GM19328 (cell line): ENCODE measurements around the gene TPST2.

Experiments
- ATAC-seq: cut with Tn5 transposase; IDR thresholded peaks from one replicate; pipeline ENCODE4 v1.9.1; 2021; ENCODE audit warnings: mild to moderate bottlenecking, moderate library complexity; ENCODE audit not compliant: unreplicated experiment

Gene TPST2

DNA sequence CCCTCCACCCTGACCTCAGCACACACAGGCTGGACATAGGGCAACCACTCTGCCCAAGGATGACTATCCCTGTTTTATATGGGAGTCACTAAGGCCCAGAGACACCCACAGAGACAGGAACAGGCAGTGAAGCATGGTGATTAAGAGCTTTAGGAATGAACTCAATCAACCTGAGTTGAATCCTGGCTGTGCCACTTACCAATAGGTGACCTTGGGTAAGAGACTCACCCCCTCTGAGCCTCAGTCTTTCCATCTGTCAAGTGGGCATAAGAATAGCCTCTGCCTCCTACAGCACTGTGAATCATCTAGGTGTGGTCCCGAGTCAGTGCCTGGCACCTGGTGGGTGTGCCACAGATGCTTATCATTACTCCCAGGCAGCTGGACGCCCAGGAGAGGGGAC, 21.1 kb upstream of the TPST2 start:
- no peak for ATAC-seq

DNA sequence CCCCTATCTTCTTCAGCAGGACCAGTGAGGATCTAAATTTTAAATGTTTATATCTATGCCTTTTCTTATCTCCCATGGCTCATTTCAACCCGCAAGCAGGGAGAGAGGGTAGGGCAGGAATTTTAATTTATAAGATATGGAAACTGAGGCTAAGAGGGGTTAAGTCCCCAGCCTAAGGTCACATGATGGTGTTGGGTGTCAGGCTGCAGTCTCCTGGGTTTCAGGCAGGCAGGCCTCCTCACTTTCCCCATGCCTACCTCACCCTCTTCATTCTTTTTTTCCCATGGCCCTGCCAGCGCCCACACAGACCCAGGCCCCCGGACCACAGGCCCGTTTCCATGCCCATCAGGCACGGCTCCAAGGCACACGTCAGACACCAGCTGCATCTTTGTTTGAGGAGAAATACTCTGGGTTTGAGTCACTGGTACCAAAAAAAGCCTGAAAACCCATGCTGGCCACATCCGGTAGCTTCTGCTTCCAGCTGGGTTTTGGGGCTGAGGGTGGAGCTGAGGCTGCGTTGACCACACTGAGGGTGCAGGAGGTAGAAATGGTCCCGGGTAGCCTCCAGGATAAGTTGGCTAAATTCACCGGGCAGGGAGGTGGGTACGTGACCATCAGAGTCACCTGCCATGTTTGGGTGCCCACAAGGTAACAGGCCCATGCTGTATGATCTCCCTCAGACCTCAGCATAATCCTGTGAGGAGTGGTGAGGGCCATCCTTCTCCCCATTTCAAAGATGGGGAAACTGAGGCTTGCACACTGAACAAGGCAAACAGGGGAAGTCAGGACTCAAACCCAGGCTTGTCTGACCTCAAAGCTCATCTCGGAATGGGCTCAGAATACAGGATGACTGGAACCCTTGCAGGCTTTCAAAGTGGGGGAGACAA, 20.4 kb upstream of the TPST2 start:
- peak; percentile 53 for ATAC-seq

- no peak for ATAC-seq
Observed at GRCh38 chr22:26609287-26609686, 19.4 kb upstream of the TPST2 start.

DNA sequence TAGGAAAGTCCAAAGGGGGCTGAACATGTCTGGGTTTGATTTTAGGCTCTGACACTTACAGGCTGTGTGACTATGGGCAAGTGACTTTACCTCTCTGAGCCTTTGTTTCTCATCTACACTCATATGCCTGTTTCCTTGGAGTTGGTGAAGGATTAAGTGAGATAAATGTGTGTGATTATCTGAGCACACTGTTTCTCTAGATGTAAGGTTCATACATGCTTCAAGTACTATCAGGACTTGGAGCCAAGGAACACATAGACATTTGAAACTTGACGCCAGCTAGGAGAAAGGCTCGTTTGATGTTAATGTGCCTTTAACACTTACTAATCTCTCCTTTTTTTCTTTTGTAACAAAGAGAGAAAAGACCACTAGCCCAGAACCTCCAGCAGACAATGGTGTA, 18.2 kb upstream of the TPST2 start:
- no peak for ATAC-seq

GRCh38 chr22:26606611-26607010, 16.7 kb upstream of the TPST2 start:
- ATAC-seq = no peak

DNA sequence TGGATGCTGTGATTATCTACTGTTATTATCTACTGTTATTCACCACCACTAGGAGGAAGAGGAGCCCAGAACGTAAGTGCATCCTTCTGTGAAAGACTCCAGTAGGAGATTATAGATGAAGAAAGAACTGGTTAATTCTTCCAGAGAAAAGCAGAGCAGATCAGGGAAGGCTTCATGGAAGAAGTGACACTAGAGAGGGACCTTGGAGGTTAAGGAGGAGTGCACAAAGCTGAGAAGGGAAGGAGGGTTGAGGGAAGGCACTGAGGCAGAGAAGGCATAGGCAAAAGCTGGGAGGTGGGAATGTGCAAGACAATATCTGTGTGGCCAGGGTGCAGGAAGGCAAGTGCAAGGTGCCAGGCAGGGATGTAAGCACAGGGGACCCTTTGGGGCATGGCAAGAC, 14.4 kb upstream of the TPST2 start:
- ATAC-seq = no peak

DNA sequence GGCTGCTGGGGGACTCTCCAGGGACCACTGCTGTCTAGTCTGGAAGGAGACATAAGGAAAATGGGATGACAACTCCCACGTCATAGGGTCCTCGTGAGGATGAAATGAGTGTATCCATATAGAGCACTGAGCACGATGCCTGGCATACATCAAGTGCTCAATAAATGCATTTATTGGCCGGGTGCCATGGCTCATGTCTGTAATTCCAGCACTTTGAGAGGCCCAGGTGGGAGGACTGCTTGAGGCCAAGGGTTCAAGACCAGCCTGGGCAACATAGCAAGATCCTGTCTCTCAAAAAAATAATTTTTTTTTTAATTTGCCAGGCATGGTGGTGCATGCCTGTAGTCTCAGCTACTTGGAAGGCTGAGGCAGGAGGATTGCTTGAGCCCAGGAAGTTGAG, 12.2 kb upstream of the TPST2 start:
- ATAC-seq = no peak

GRCh38 chr22:26601726-26602125, 11.8 kb upstream of the TPST2 start:
- ATAC-seq = no peak

GRCh38 chr22:26599505-26599904, 9.6 kb upstream of the TPST2 start:
- no peak for ATAC-seq

GRCh38 chr22:26597480-26597879, 7.5 kb upstream of the TPST2 start:
- no peak for ATAC-seq

- no peak for ATAC-seq
Observed at GRCh38 chr22:26597026-26597425, 7.1 kb upstream of the TPST2 start.

DNA sequence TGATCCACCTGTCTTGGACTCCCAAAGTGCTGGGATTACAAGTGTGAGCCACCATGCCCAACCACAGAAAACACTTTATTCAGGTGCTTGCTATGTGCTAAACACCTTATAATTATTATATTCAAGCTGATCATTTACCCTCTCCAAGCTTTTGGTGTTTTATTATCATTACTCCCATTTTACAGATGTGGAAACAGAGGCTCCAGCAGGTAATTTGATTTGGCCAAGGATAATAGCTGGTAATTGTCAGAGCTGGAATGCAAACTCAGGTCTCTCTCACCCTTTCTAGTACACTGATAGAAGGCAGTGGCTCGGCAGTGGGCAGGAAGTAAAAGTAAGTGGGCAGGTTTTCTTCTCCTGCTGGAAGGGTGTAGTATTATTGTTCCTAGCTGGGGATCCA, 3.8 kb upstream of the TPST2 start:
- ATAC-seq = no peak

DNA sequence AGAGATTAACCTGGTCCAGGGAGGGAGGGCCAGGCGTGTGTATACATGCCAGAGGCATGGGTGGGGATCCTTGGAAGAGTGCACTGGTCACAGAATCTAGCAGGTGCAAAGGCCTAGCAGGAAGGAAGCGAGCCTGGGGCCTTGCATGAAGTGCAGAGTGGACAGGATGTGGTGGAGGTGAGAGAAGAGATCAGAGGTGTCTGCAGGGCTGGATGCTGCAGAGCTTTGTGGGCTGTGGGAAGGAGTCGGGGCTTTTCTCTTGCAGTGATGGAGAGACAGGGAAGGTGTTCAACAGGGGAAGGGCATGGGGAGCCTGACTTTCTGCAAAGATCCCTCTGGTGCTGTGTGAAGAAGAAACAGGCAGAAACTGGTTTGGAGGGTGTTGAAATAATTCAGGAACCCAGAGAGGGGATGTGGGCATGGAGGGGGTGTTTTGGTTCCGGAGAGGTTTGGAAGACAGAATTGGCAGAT, 2.5 kb upstream of the TPST2 start:
- no peak for ATAC-seq

DNA sequence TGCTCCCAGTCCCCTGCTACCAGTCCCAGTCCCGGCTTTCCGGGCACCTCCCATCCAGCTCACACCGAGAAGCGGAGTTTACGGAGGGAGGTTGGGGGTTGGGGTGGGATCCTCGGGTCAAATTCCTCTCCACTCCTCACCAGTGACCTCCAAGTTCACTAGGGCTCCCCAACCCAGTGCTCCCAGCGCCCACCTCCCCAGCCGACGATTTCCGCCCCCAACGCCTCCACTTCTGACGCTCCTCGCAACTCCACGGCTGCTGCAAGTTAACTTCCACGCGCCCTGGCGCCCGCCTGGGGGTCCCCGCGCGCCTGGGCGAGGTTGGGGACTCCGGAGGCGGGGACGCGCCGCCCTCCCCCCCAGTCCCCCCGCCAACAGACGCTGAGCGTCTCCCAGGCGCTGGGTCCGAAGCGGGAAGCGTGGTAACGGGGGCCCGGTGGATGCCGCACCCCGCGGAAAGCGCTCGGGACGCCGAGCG, 526 bp downstream of the TPST2 start:
- ATAC-seq = peak; percentile 25

DNA sequence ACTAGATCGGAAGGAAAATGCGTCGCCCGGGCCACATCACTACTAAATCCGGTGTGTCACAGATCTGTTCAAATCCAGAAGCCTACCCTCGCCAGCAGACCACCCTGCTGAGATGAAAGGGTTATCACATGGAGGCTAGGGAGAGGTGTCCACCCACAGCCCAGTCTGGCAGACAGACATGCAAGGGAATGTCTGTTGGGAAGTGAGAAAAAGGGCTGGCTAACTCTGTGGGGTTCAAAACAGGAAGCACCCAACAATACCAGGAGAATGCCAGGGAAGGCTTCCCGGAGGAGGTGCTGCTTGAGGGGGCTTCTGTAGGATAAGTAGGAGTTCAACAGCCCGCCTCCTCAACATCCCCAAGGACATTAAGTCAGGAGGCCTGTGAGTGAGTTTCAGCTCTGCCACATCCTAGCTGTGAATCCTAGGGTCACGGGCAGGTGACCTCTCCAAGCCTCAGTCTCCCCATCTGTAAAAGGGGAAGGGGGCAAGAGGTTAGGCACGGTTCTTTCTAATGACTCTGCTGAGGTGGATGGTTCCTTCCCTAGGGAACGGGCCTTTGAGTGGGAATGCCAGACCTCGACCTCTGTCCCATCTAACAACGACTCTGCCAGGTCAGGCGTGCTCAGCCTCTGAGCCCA, 1.1 kb downstream of the TPST2 start:
- no peak for ATAC-seq

DNA sequence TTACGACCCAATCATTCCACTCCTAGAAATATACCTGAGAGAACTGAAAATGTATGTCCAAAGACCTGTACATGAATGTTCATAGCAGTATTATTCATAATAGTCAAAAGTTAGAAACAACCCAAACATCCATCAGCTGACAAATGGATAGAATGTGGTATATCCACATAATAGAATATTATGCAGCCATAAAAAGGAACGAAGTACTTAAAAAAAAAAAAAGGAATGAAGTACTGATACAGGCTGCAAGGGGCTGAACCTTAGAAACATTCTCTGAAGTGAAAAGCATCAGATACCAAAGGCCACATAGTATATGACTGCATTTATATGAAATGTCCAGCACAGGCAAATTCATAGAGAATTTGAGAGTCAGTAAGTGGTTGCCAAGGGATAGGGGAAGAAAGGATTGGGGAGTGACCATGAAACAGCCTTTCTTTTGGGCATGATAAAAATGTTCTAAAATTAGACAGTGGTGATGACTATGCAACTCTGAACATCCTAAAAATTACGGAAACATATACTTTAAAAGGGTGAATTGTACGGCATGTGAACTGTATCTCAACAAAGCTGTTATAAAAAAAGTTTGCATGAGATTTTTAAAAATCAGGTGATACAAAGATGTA, 1.8 kb downstream of the TPST2 start:
- ATAC-seq = no peak

- no peak for ATAC-seq
Observed at GRCh38 chr22:26586556-26587325, 3.2 kb downstream of the TPST2 start.

- ATAC-seq = no peak
Observed at GRCh38 chr22:26585104-26585790, 4.7 kb downstream of the TPST2 start.

GRCh38 chr22:26584010-26584409, 5.9 kb downstream of the TPST2 start:
- no peak for ATAC-seq

DNA sequence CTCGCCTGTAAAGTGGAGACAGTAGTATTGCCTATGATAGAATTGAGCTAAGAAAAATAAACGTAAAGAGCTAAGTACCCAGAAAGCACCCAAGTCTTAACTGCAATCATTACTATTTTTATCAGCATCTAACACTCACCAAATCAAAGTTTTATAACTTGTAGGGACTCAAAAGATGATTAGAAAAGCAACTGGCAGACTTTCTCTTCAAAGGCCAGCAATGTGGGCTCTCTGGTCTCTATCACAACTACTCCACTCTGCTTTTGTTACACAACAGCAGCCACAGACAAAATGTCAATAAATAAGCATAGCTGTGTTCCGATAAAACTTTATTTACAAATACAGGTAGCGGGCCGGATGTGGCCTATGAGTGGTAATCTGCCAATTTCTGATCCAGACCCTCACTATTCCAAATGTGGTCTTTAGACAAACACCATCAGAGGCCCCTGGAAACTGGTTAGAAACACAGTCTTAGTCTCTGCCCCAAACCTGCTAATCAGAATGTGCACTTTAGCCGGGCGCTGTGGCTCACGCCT, 8.2 kb downstream of the TPST2 start:
- no peak for ATAC-seq
